Panc1 (cell line): ENCODE measurements around the gene TMEM151A. TPM values are rescaled to one million over a fixed set of nuclear protein-coding genes. Genes with fewer than 3 reads are reported as not detected.

Source experiments
- ATAC-seq: fragments of 200-7000 bp; cut with Tn5 transposase; 2 replicates; pipeline ENCODE4 v1.9.1; 2020; ENCODE audit warnings: mild to moderate bottlenecking, moderate library complexity
- BruUV-seq: library from RNA; stranded (reverse); fragments of 400-500 nt; replicated peaks from 2 replicates; lab custom pipeline; 2021; lab: Mats Ljungman, UMichigan
- CTCF ChIA-PET: fragments of 300-600 bp; sonication (Branson Sonifier 250); formaldehyde crosslinking; loops from one replicate; lab custom pipeline; 2022; ENCODE audit warnings: antibody characterized with exemption; lab: Charles Lee
- POLR2A ChIA-PET: fragments of 300-600 bp; sonication (Branson Sonifier 250); formaldehyde crosslinking; loops from one replicate; lab custom pipeline; 2022; ENCODE audit warnings: antibody characterized with exemption; lab: Charles Lee
- DNase-seq: peaks from one replicate; pipeline ENCODE4 v3.0.0-alpha.2; 2010; ENCODE audit warnings: low read depth, low spot score
- H3K27ac ChIP-seq: 2 replicates; pipeline ENCODE4 v1.5.1; 2011; ENCODE audit warnings: mild to moderate bottlenecking, low read length, inconsistent platforms
- H3K27me3 ChIP-seq: fragments of 200-500 bp; sonication (Bioruptor generic); 2 replicates; pipeline ENCODE4 v1.6.0; 2014; ENCODE audit warnings: low read length, inconsistent platforms; ENCODE audit not compliant: control insufficient read depth, insufficient read depth
- H3K36me3 ChIP-seq: fragments of 200-500 bp; sonication (Bioruptor generic); 2 replicates; pipeline ENCODE4 v1.5.1; 2014; ENCODE audit warnings: inconsistent platforms, mild to moderate bottlenecking, low read length, moderate library complexity; ENCODE audit not compliant: control insufficient read depth, insufficient read depth
- H3K4me1 ChIP-seq: 2 replicates; pipeline ENCODE4 v1.5.1; 2011; ENCODE audit warnings: inconsistent platforms, mild to moderate bottlenecking, low read length, moderate library complexity; ENCODE audit not compliant: control insufficient read depth, insufficient read depth
- H3K4me3 ChIP-seq, 2 experiments: 2 replicates each; pipeline ENCODE4 v1.5.1; 2011 to 2012; ENCODE audit warnings: low read depth in 2 of 2, low read length in 2 of 2, mild to moderate bottlenecking in 2 of 2, inconsistent platforms in 1 of 2, moderate library complexity in 1 of 2
- H3K9me3 ChIP-seq: fragments of 200-500 bp; sonication (Bioruptor generic); 2 replicates; pipeline ENCODE4 v1.5.1; 2014; ENCODE audit warnings: low read depth, mild to moderate bottlenecking, inconsistent platforms, low read length, moderate library complexity; ENCODE audit not compliant: control insufficient read depth, insufficient read depth
- CTCF ChIP-seq: fragments of 450-650 bp; IDR thresholded peaks from 2 replicates; pipeline ENCODE4 v1.5.1; 2017; ENCODE audit warnings: mild to moderate bottlenecking
- POLR2AphosphoS5 ChIP-seq: IDR thresholded peaks from 2 replicates; pipeline ENCODE4 v1.6.1; 2012; ENCODE audit warnings: mild to moderate bottlenecking, low read depth, low read length, moderate library complexity
- REST ChIP-seq, 2 experiments: IDR thresholded peaks; 2 replicates each; pipeline ENCODE4 v1.6.1; 2011 to 2012; ENCODE audit warnings: low read depth in 2 of 2, control low read depth in 1 of 2, low read length in 1 of 2, mild to moderate bottlenecking in 1 of 2, moderate library complexity in 1 of 2; ENCODE audit not compliant: insufficient read depth in 1 of 2
- SIN3A ChIP-seq: IDR thresholded peaks from 2 replicates; pipeline ENCODE4 v1.6.1; 2012; ENCODE audit warnings: low read depth, mild to moderate bottlenecking, low read length, moderate library complexity, borderline replicate concordance; ENCODE audit not compliant: insufficient read depth
- TCF7L2 ChIP-seq: IDR thresholded peaks from 2 replicates; pipeline ENCODE4 v1.6.1; 2011; ENCODE audit warnings: mild to moderate bottlenecking, low read depth, low read length, inconsistent platforms
- in situ Hi-C: cut with HindIII; loops from 2 replicates; pipeline ENCODE4 v1.10.0; 2016; ENCODE audit warnings: low sequenced_read_pairs, low pct_unique_long_range_greater_than_20kb
- intact Hi-C: fragments of 100-400 bp; cut with micrococcal nuclease; formaldehyde crosslinking; loops from one replicate; pipeline ENCODE4 v1.10.0; 2022; ENCODE audit not compliant: unreplicated experiment
- total RNA-seq: library from RNA; stranded (reverse); gene quantifications from one replicate; pipeline ENCODE4 v1.2.1, GENCODE V29; 2021; ENCODE audit not compliant: unreplicated experiment

Gene TMEM151A
- total RNA-seq, 1 experiment from 2014 or later, result 11.0 TPM

GRCh38 chr11:66328302-66329144 is 36.8 kb downstream of the TMEM151A start:
- Histone ChIP-seq H3K4me3 (peak overlapping the region in 1 of 2 experiments; percentile 6; a peak in 2 of 4 replicates), H3K27me3 (no peaks in the 10 kb centered on the region), H3K9me3 (no peaks in the 10 kb centered on the region), H3K27ac (peak overlapping the region; percentile 9; the same call in 1 of the 2 replicates), H3K4me1 (peaks cover 18% of the 10 kb centered on the region), H3K36me3 (no peaks in the 10 kb centered on the region)
- POLR2A ChIA-PET, result no interaction called here
- DNase-seq, result peak; percentile 72
- no TSS peak for BruUV-seq
- TF ChIP-seq REST (IDR thresholded peaks at IDR 0.05; ENCODE audit: insufficient read depth in 1 of 2, low read depth in 2 of 2, low read length in 1 of 2), result no peak
- TF ChIP-seq TCF7L2, result peak; percentile 59; the same call in 1 of the 2 replicates
- peak; percentile 25; the same call in 1 of the 2 replicates for TF ChIP-seq SIN3A
- peak; percentile 99 for TF ChIP-seq CTCF
- TF ChIP-seq POLR2AphosphoS5, result 0 out of 2 replicates have a peak, but pooled peaks have one; percentile 53
- ATAC-seq, result peak; percentile 89
- in situ Hi-C loops (no loop called here), intact Hi-C loops (loop anchor here (2.0 kb wide), 1 partner anchor 16 kb away; no protein-coding TSS in a partner anchor)
- CTCF ChIA-PET, result interaction anchor here (1.1 to 1.2 kb wide), 2 partner anchors 16 to 19 kb away, joined by 5 to 15 read pairs; no protein-coding TSS in a partner anchor

- no peaks in the 10 kb centered on the region for H3K9me3 ChIP-seq
- ChIA-PET CTCF (interaction anchor here (0.7 to 1.2 kb wide), 3 partner anchors 17 to 31 kb away, joined by 5 to 15 read pairs (median 5); no protein-coding TSS in a partner anchor), POLR2A (no interaction called here)
- intact Hi-C loops (loop anchor here (2.0 kb wide), 1 partner anchor 16 kb away; no protein-coding TSS in a partner anchor), in situ Hi-C loops (no loop called here)
- H3K27ac ChIP-seq, result no peak overlapping the region
- ATAC-seq, result no peak
- no peak for DNase-seq
- H3K4me1 ChIP-seq, result peaks cover 18% of the 10 kb centered on the region
- TF ChIP-seq SIN3A, result no peak
- TF ChIP-seq CTCF, result no peak
- TF ChIP-seq TCF7L2, result no peak
- no peak for TF ChIP-seq POLR2AphosphoS5
- no peak for TF ChIP-seq REST (IDR thresholded peaks at IDR 0.05; ENCODE audit: insufficient read depth in 1 of 2, low read depth in 2 of 2, low read length in 1 of 2)
- BruUV-seq, result no TSS peak
- H3K36me3 ChIP-seq, result no peaks in the 10 kb centered on the region
- H3K27me3 ChIP-seq, result no peaks in the 10 kb centered on the region
- H3K4me3 ChIP-seq, result no peak overlapping the region
These were observed 37.5 kb downstream of the TMEM151A start for GRCh38 chr11:66329165-66329673.
